Gastroesophageal sphincter (tissue), 3 donors: ENCODE results near the gene CDH1.

Source experiments
- EP300 ChIP-seq: sonication (generic); formaldehyde crosslinking; IDR thresholded peaks from one replicate; pipeline ENCODE4 v1.6.1; 2017; ENCODE audit warnings: antibody characterized with exemption, mild to moderate bottlenecking
- POLR2A ChIP-seq, 2 donors: fragments of 450-650 bp; IDR thresholded peaks; one replicate each; pipeline ENCODE4 v1.6.1; 2017; ENCODE audit warnings: antibody characterized with exemption in 2 of 2, mild to moderate bottlenecking in 2 of 2, moderate library complexity in 1 of 2
- TF ChIP-seq, protein P1 (sequence below), 4 experiments: fragments of 200-600 bp in 2 of 4; fragments of 450-650 bp in 2 of 4; sonication (generic) in 1 of 4; IDR thresholded peaks; one replicate each; pipeline ENCODE4 v1.5.1; 2017 to 2019; ENCODE audit warnings: antibody characterized with exemption in 4 of 4, mild to moderate bottlenecking in 2 of 4, moderate library complexity in 2 of 4

DNA sequence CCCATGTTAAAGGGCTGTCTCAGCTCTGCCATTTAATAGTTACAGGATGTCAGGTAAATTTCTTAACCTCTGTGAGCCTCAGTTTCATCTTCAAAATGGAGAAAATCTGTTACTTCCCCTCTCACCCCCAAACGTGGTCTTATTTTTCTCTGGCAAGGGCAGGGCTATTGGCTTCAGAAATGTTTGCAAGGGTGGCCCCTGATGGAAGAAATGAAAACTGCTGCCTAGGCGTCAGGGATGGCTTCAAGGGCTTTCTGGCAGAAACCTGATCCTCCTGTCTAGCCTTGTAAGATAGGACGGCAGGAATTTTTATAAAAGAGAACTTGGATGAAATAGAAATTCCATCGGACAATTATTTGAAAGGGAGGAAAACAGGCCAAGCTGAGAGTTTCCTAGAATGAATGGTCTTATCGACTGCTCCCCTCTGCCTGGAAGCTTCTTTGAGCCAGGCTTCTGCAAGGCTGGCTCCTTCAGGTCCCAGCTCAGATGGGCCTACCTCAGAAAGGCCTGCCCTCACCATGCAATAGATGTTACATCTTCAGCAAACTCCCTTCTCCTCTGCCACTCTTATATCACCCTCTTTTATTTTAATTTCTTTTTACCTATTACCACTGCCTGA, 63.3 kb downstream of the CDH1 start:
- TF ChIP-seq, protein P1, sequence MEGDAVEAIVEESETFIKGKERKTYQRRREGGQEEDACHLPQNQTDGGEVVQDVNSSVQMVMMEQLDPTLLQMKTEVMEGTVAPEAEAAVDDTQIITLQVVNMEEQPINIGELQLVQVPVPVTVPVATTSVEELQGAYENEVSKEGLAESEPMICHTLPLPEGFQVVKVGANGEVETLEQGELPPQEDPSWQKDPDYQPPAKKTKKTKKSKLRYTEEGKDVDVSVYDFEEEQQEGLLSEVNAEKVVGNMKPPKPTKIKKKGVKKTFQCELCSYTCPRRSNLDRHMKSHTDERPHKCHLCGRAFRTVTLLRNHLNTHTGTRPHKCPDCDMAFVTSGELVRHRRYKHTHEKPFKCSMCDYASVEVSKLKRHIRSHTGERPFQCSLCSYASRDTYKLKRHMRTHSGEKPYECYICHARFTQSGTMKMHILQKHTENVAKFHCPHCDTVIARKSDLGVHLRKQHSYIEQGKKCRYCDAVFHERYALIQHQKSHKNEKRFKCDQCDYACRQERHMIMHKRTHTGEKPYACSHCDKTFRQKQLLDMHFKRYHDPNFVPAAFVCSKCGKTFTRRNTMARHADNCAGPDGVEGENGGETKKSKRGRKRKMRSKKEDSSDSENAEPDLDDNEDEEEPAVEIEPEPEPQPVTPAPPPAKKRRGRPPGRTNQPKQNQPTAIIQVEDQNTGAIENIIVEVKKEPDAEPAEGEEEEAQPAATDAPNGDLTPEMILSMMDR (IDR thresholded peaks at IDR 0.05) = peak; percentile 27 to 61 (median 54)
- TF ChIP-seq POLR2A (IDR thresholded peaks at IDR 0.05) (no peak), EP300 (no peak)
